Measurements from ENCODE around the gene ZSCAN1.

The ZSCAN1 gene

DNA sequence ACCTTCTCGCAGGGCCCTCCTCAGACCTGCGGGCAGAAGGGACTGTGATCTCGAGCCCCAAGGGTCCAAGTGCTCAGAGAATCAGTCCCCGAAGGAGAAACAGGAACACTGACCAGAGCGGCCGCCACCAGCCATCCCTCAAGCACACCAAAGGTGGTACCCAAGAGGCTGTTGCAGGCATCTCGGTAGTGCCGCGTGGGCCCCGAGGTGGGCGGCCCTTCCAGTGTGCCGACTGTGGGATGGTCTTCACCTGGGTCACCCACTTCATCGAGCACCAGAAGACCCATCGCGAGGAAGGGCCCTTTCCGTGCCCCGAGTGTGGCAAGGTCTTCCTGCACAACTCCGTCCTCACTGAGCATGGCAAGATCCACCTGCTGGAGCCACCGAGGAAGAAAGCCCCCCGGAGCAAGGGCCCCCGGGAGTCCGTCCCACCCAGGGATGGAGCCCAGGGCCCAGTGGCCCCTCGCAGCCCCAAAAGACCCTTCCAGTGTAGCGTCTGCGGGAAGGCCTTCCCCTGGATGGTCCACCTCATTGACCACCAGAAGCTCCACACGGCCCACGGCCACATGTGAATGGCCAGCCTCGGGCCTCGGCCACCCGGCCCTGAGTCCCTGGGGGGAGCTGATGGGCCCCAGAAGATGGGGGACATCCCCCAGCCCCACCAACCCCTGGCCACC lies 19.8 kb downstream of the ZSCAN1 start:
- TF ChIP-seq GATA2 (IDR thresholded peaks at IDR 0.05; ENCODE audit: low read depth, low read length) (no peak), GATA3 (IDR thresholded peaks at IDR 0.05; ENCODE audit: low read depth, low read length) (no peak)

DNA sequence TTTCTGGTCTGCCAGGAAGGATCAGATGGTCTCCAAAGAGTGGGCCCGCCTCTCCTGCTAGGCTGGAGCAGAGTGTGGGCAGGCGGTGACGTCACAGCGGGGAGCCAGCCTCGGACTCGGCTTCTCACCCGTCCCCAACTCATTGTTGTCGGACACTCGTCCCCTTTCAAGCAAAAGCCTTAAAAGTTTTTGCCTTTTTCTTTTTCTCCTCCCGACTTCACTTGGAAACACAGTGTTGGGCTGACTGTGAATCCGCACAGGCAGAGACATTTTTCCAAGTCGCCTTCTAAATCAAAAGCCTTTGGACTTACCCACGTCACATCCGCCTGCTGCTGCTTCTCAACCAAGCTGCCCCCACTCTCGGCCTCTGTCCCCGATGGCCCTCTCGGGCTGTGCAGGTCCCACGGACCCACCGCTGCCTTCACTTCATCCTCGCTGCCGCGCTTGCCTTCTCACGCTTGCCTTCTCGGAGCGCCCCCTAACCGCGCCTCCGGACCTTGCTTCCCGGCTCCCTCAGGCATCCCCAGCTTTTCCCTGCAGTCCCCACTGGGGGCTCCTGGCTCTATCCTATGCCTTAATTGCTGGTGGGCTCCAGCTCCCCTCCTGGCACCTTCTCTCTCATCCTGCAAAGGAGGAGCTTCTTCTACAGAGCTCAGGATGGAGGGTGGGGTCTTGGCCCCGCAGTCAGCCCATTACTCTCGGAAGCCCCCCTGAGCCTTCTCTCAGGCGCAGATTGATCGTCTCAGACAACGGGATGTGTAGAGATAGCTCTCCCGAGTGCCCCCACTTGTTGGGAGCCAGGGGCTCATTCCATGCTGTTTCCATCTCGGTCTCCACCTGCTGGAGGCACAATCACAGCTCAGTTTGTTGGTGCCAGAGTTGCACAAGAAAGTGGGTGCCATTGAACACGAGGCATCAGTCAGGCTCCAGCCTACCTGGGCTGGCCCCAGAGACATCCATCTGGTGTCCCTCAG lies 21.4 kb downstream of the ZSCAN1 start:
- no peak for TF ChIP-seq GATA2 (IDR thresholded peaks at IDR 0.05; ENCODE audit: low read depth, low read length)

DNA sequence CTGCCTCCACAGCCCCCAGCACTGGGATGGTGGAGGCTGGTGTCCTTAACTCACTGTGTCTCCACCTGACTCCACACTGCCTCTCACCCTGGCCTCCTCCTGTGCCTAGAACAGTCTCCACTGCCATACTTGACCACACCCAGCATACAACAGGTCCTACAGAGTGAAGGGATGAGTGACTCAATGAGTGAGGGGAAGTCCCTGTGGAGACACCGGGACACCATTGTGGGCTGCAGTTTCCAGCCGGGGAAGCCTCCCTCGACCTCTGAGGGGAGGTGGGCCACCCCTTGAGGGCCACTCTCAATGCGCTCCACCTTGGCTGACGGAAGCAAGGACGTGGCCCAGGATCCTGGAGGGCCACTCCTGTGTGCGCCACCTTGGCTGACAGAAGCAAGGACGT lies 22.4 kb downstream of the ZSCAN1 start:
- TF ChIP-seq GATA2 (IDR thresholded peaks at IDR 0.05; ENCODE audit: low read depth, low read length) (no peak), GATA3 (IDR thresholded peaks at IDR 0.05; ENCODE audit: low read depth, low read length) (no peak)

DNA sequence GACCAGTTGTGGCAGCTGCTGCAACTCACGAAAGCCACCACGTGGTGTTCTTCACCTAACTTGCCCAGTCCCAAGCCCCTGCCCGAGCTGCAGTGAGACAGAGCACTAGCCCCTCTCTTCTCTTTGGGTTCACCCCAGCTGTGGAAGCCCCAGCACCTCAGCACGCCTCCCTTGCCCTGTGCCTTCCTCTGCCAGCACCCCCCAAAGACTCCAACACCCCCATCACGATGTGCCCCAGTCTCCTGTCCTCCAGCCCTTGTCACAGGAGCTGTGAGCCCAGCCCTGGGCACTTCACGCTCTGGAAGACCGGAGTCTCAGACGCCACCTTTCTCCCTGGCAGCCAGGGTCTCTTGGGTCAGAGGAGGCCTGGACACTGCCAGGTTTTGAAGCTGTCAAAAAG lies 23.0 kb downstream of the ZSCAN1 start:
- no peak for TF ChIP-seq GATA3 (IDR thresholded peaks at IDR 0.05; ENCODE audit: low read depth, low read length)
- no peak for TF ChIP-seq GATA2 (IDR thresholded peaks at IDR 0.05; ENCODE audit: low read depth, low read length)

DNA sequence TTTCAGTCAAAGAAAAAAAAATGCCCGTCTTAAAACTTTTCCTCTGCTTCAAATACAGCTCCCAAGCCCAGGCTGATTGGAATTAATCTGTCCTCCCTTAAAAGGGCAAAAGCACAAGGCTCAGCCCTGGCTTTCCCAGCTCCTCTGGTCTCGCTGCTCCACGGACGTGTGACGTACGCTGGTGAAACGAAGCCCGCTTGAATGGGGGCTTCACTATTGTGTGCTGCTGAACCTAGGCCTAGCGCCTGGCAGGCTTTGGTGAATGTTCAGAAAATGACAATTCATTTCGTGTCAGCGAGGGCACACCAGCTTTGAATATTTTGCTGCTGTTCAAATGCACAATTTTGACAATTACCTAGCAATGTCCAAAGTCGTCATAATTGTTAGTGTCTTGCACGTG lies 24.6 kb downstream of the ZSCAN1 start:
- TF ChIP-seq GATA2 (IDR thresholded peaks at IDR 0.05; ENCODE audit: low read depth, low read length) (no peak), GATA3 (IDR thresholded peaks at IDR 0.05; ENCODE audit: low read depth, low read length) (no peak)

DNA sequence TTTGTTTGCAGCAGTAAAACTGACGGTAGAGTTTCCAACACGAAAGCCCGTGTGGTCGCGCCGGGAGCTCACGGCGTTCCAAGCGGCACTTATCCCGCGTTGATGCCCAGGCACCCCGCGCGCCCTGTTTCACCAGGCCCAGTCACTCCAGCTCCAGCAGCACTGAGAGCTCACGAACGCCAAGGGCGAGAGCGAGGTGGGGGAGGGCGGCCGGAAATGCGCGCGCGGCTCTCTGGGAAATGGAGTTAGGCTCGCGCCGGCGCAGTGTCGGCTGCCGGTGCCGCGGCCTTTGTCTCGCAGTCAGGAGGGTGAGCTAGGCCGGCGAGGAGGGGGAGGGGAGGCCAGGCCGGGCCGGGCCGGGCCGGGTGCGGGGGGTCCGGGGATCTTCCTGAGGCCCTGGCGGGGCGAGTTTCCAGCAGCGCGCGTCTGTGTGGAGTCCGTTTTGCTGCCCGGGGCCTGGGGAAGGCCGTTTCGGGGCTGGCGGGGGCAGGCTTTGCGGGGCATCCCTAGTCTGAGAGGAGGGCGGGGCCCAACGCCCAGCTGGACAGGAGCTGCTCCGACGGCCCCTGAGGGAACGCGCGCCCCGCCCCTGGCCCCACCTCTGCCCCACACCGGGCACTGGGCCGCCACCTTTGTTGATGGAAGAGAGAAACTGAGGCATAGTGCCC lies 25.3 kb downstream of the ZSCAN1 start, which contains the start of gene ZNF135:
Gene ZNF135 (plus strand): TSS at position 280 of the 668 bp plus-strand sequence. CDS start 721 bp downstream, outside the sequence.
- TF ChIP-seq GATA2 (IDR thresholded peaks at IDR 0.05; ENCODE audit: low read depth, low read length): no peak
- no peak for TF ChIP-seq GATA3 (IDR thresholded peaks at IDR 0.05; ENCODE audit: low read depth, low read length)

DNA sequence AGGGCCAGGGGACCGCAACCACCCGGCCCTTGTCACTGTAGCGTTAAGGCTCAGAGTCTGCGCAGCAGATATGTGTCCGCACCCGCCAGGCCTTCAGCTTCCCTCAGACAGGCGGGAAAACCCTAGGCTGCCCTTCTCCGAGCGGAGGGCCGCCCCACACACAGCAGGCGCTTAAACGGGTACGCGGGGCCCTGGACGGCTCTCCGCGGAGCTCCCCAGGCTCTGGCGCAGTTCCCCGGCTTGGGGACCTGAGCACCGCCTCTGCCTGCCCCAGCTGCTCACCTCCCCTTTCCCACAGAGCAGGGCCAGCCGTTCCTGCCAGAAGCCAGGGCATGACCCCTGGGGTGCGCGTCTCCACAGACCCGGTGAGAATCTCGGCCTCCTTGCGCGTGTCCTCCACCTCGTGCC lies 25.9 kb downstream of the ZSCAN1 start:
- no peak for TF ChIP-seq GATA2 (IDR thresholded peaks at IDR 0.05; ENCODE audit: low read depth, low read length)
- TF ChIP-seq GATA3 (IDR thresholded peaks at IDR 0.05; ENCODE audit: low read depth, low read length): no peak

DNA sequence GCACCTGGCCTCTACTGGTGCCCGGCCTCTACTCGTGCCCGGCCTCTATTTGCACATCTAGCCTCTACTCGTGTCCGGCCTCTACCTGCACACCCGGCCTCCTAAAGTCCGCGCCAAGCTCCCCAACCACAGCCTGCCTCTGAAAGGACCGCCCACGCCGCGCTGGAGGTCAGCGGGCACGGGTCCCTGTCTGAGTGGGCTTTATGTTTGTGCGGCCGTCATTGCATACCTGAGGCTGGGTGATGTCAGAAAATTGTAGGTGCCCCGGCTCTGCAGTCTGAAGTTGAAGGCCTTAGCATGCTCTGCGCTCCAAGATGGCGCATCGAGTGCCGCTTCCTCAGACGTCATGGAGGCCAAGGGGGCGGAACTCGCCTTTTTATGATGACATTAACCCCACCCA lies 26.4 kb downstream of the ZSCAN1 start:
- TF ChIP-seq GATA2 (IDR thresholded peaks at IDR 0.05; ENCODE audit: low read depth, low read length): no peak

DNA sequence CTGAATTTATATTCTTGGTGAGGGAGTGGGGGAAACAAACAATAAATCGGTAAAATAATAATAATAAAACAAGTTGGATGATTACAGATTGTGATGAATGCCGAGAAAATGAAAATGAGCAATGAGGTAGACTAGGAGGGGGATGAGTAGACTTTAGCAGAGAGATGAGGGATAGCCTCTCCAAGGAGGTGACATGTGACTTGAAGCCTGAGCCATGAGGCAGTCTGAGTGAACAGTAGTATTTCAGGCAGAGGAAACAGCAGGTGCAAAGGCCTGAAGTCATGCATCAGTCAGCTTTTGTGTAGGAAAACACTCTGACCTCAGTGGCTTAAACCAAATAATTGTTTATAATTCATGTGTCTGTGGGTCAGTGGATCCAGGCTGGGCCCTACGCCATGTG lies 29.9 kb downstream of the ZSCAN1 start:
- TF ChIP-seq GATA2 (IDR thresholded peaks at IDR 0.05; ENCODE audit: low read depth, low read length) (no peak), GATA3 (IDR thresholded peaks at IDR 0.05; ENCODE audit: low read depth, low read length) (no peak)

DNA sequence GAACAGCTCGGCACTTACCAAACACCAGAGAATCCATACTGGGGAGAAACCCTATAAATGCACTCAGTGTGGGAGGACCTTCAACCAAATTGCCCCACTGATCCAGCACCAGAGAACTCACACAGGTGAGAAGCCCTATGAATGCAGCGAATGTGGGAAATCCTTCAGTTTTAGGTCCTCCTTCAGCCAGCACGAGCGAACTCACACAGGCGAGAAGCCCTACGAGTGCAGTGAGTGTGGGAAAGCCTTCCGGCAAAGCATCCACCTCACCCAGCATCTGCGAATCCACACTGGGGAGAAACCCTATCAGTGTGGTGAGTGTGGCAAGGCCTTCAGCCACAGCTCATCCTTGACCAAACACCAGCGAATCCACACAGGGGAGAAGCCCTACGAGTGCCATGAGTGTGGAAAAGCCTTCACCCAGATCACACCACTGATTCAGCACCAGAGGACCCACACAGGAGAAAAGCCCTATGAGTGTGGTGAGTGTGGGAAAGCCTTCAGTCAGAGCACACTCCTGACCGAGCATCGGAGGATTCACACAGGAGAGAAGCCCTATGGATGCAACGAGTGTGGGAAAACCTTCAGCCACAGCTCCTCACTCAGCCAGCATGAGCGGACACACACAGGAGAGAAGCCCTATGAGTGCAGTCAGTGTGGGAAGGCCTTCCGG lies 33.6 kb downstream of the ZSCAN1 start:
- TF ChIP-seq GATA2 (IDR thresholded peaks at IDR 0.05; ENCODE audit: low read depth, low read length) (no peak), GATA3 (IDR thresholded peaks at IDR 0.05; ENCODE audit: low read depth, low read length) (no peak)

DNA sequence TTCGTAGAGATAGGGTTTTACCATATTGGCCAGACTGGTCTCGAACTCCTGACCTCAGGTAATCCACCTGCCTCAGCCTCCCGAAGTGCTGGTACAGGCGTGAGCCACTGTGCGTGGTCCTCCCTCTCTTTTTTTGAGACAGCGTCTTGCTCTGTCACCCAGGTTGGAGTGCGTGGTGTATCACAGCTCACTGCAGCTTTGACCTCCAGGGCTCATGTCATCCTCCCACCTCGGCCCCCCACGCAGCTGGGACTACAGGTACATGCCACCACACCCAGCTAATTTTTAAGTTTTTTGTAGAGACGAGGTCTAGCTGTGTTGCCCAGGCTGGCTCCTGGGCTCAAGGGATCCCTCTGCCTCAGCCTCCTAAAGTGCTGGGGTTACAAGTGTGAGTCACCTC lies 46.0 kb downstream of the ZSCAN1 start:
- TF ChIP-seq GATA3 (IDR thresholded peaks at IDR 0.05; ENCODE audit: low read depth, low read length): no peak
- no peak for TF ChIP-seq GATA2 (IDR thresholded peaks at IDR 0.05; ENCODE audit: low read depth, low read length)

DNA sequence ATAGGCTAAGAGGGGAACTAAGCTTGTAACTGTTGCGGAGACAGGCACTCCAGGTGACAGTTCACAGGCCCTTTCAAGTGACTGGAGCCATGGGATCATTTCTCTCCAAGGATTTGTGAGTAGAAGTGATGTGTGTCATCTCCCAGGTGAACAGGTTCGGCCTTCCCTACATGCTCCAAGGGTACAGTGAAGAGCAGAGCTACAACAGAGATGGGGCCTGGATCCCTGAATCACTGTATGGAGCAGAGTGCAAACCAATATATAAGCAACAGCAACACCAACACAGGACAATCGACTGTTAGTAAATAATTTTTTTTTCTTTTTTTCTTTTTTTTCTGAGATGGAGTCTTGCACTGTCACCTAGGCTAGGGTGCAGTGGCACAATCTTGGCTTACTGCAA lies 49.2 kb downstream of the ZSCAN1 start:
- no peak for TF ChIP-seq GATA3 (IDR thresholded peaks at IDR 0.05; ENCODE audit: low read depth, low read length)
- no peak for TF ChIP-seq GATA2 (IDR thresholded peaks at IDR 0.05; ENCODE audit: low read depth, low read length)

DNA sequence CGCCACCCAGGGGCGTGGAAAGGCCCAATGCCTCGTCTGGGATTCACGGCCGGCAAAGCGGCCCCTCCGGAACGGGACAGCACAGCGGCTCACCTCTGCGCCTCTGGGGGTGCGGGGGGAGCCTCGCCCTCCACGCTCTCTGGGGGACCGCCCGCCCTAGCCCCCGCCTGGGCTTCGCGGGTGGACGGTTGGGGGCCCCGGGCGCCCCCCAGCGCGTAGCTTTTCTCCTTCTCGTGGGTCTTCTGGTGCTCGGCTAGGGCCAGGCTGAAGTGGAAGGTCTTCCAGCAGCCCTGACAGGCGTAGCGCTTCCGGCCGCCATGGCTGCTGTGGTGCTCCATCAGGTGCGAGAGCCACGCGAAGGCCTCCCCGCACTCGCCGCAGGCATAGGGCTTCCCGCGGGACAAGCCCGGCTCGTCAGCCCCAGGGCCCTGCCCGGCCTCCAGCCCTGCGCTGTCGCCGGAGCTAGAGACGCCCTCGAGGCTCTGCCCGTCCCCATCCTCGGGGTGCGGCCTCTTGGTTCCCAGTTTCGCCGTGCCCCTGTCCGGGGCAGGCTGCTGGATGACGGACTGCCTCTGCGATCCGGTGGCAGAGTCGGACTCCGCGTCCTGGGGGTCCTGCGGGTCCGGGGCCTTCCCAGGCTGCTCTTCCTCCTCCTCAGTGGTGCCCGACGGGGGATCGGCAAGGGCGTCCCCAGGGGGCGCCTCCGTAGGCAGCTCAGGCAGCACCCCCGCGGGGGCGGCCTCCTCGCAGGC lies 50.9 kb downstream of the ZSCAN1 start:
- TF ChIP-seq GATA3 (IDR thresholded peaks at IDR 0.05; ENCODE audit: low read depth, low read length) (no peak), GATA2 (IDR thresholded peaks at IDR 0.05; ENCODE audit: low read depth, low read length) (no peak)

All from SH-SY5Y (cell line).